OCI-LY3 (cell line): ENCODE results near the gene SCN4B.

Experiments used
- H2AFZ ChIP-seq: fragments of 200-600, 300-600 bp; shearing (Covaris generic); 2 replicates; pipeline ENCODE4 v1.6.0; 2014; ENCODE audit warnings: antibody characterized with exemption, low read depth, low read length
- H3K27ac ChIP-seq: fragments of 200-600, 300-600 bp; sonication (generic); 2 replicates; pipeline ENCODE4 v1.5.1; 2014; ENCODE audit warnings: mild to moderate bottlenecking, low read length, moderate library complexity, mixed read lengths
- H3K27me3 ChIP-seq: fragments of 200-600, 300-600 bp; sonication (generic); 2 replicates; pipeline ENCODE4 v1.6.1; 2014; ENCODE audit warnings: low read depth, low read length, mixed read lengths
- H3K36me3 ChIP-seq: fragments of 200-600, 300-600 bp; sonication (generic); replicated peaks from 2 replicates; pipeline ENCODE3; 2014; ENCODE audit warnings: low read depth, low read length, mixed read lengths
- H3K4me1 ChIP-seq: fragments of 300-600, 200-600 bp; sonication (generic); 2 replicates; pipeline ENCODE4 v1.6.1; 2014; ENCODE audit warnings: low read length, mixed read lengths
- H3K4me2 ChIP-seq: fragments of 200-600, 300-600 bp; sonication (generic); 2 replicates; pipeline ENCODE4 v1.6.1; 2014; ENCODE audit warnings: low read length, mixed read lengths
- H3K4me3 ChIP-seq: fragments of 300-600, 200-600 bp; sonication (generic); 2 replicates; pipeline ENCODE4 v1.5.1; 2014; ENCODE audit warnings: antibody characterized with exemption, mild to moderate bottlenecking, low read length, moderate library complexity
- H3K79me2 ChIP-seq: fragments of 300-600, 200-600 bp; shearing (Covaris generic); 2 replicates; pipeline ENCODE4 v1.6.1; 2014; ENCODE audit warnings: mild to moderate bottlenecking, low read length, mixed read lengths
- H3K9ac ChIP-seq: fragments of 300-600, 200-600 bp; shearing (Covaris generic); 2 replicates; pipeline ENCODE4 v1.6.0; 2014; ENCODE audit warnings: mild to moderate bottlenecking, low read length, moderate library complexity
- H3K9me3 ChIP-seq: fragments of 200-600, 300-600 bp; shearing (Covaris generic); 2 replicates; pipeline ENCODE4 v1.6.1; 2014; ENCODE audit warnings: low read length, mixed read lengths; ENCODE audit not compliant: insufficient read depth
- H4K20me1 ChIP-seq: fragments of 200-600, 300-600 bp; sonication (generic); 2 replicates; pipeline ENCODE4 v1.6.1; 2016; ENCODE audit warnings: low read length, mixed read lengths; ENCODE audit not compliant: insufficient read depth
- CTCF ChIP-seq: fragments of 200-600, 300-600 bp; sonication (generic); IDR thresholded peaks from 2 replicates; pipeline ENCODE4 v1.5.1; 2014; ENCODE audit warnings: antibody characterized with exemption, low read length, low read depth
- EZH2phosphoT487 ChIP-seq: fragments of 200-600 bp; shearing (Covaris generic); IDR thresholded peaks from 2 replicates; pipeline ENCODE4 v1.6.1; 2018; ENCODE audit warnings: antibody characterized with exemption, mixed run types, low read depth

SCN4B gene

GRCh38 chr11:118161786-118162185 lies 9.2 kb upstream of the SCN4B start:
- Histone ChIP-seq H3K79me2 (no peaks in the 10 kb centered on the region), H3K27me3 (peaks cover 29% of the 10 kb centered on the region), H3K27ac (no peak overlapping the region), H2AFZ (no peak overlapping the region), H3K36me3 (no peaks in the 10 kb centered on the region), H3K4me1 (peaks cover 12% of the 10 kb centered on the region), H4K20me1 (no peaks in the 10 kb centered on the region), H3K9me3 (no peaks in the 10 kb centered on the region), H3K4me3 (no peak overlapping the region), H3K9ac (no peak overlapping the region), H3K4me2 (no peak overlapping the region)
- TF ChIP-seq EZH2phosphoT487 (no peak), CTCF (no peak)

GRCh38 chr11:118157186-118157895 lies 4.7 kb upstream of the SCN4B start:
- no peak overlapping the region for H3K4me3 ChIP-seq
- no peak overlapping the region for H2AFZ ChIP-seq

GRCh38 chr11:118156531-118157185 lies 4.0 kb upstream of the SCN4B start:
- H3K9ac ChIP-seq, result no peak overlapping the region
- no peaks in the 10 kb centered on the region for H3K9me3 ChIP-seq
- no peaks in the 10 kb centered on the region; the same call in 1 of the 2 replicates for H3K4me1 ChIP-seq
- H3K4me3 ChIP-seq, result no peak overlapping the region
- H3K4me2 ChIP-seq, result no peak overlapping the region
- H3K36me3 ChIP-seq, result no peaks in the 10 kb centered on the region
- H3K27me3 ChIP-seq, result peaks cover 41% of the 10 kb centered on the region
- H2AFZ ChIP-seq, result no peak overlapping the region
- H4K20me1 ChIP-seq, result no peaks in the 10 kb centered on the region
- H3K27ac ChIP-seq, result no peak overlapping the region
- TF ChIP-seq CTCF, result no peak
- TF ChIP-seq EZH2phosphoT487, result no peak
- H3K79me2 ChIP-seq, result no peaks in the 10 kb centered on the region

More at GRCh38 chr11:118157186-118157895, 4.7 kb upstream of the SCN4B start:
- Histone ChIP-seq H3K9ac (no peak overlapping the region), H3K27me3 (peaks cover 44% of the 10 kb centered on the region), H3K4me1 (no peaks in the 10 kb centered on the region; the same call in 1 of the 2 replicates), H3K9me3 (no peaks in the 10 kb centered on the region), H3K27ac (no peak overlapping the region), H3K79me2 (no peaks in the 10 kb centered on the region), H3K4me2 (no peak overlapping the region), H3K36me3 (no peaks in the 10 kb centered on the region), H4K20me1 (no peaks in the 10 kb centered on the region)
- no peak for TF ChIP-seq EZH2phosphoT487

- Histone ChIP-seq H4K20me1 (no peaks in the 10 kb centered on the region), H3K9me3 (no peaks in the 10 kb centered on the region), H2AFZ (no peak overlapping the region), H3K4me2 (no peak overlapping the region), H3K36me3 (no peaks in the 10 kb centered on the region), H3K4me1 (no peaks in the 10 kb centered on the region; the same call in 1 of the 2 replicates), H3K4me3 (no peak overlapping the region), H3K9ac (no peak overlapping the region), H3K27me3 (peaks cover 41% of the 10 kb centered on the region), H3K27ac (no peak overlapping the region), H3K79me2 (no peaks in the 10 kb centered on the region)
- no peak for TF ChIP-seq EZH2phosphoT487
- TF ChIP-seq CTCF, result no peak
These were observed 3.3 kb upstream of the SCN4B start for GRCh38 chr11:118155776-118156530.
